HG03439 (cell line): ENCODE results near the gene ME3.

ENCODE experiments used
- ATAC-seq: cut with Tn5 transposase; IDR thresholded peaks from one replicate; pipeline ENCODE4 v1.9.1; 2021; ENCODE audit warnings: mild to moderate bottlenecking, moderate library complexity; ENCODE audit not compliant: unreplicated experiment

Gene ME3

GRCh38 chr11:86672007-86672621, at the start of gene ME3:
Gene ME3 (minus strand): TSS chr11:86672616.
- ATAC-seq, result peak; percentile 55

GRCh38 chr11:86722006-86722405, 49.6 kb upstream of the ME3 start:
- ATAC-seq, result no peak

GRCh38 chr11:86720546-86720945, 48.1 kb upstream of the ME3 start:
- ATAC-seq, result no peak

DNA sequence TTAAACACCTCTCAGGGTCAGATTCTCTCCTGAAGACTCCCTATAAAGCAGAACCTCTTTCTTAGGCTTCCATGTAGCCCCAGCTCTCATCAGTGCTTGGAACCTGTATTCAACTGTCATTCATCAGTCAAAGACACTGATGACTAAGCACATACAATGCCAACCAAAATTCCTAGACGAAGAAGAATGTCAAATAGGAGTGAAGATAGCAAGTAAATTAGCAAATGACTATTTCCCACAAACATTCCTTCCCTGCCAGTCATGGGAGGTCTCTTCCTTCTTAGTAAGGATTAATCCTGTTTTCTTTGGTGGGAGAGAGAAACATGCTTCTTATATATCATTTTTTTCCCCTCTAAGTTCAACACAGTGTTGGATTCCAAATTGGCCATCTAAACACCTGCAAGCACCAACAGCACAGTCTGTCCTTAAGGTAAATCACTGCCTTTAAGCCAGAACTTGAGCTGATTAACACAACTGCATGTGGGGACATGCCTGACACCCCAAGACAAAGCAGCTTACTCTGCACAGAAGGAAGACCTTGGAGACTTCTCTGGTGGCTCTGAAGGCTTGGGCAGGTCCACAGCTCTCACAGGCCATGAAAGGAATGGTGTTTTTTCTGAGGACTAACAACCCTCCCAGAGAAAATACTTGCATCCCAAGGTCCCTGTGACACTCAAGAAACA, 47.5 kb upstream of the ME3 start:
- ATAC-seq, result no peak

DNA sequence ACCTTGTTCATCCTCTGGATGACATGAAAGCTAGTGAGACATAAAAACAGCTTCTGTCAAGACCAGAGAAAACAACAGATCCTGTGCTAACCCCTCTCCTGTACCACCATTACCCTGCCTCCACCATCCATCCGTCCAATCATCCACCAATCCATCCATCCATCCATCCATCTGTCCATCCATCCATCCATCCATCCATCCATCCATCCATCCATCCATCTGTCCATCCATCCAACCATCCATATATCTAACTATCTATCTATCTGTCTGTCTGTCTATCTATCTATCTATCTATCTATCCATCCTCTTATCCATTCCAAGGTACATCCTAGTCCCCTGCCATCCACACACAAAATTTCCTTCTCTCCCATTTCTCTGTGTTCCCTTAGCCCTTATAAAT, 46.6 kb upstream of the ME3 start:
- no peak for ATAC-seq

- ATAC-seq, result no peak
These were observed 46.1 kb upstream of the ME3 start for GRCh38 chr11:86718521-86718920.

- no peak for ATAC-seq
These were observed 45.5 kb upstream of the ME3 start for GRCh38 chr11:86717817-86718501.

GRCh38 chr11:86715611-86716010, 43.2 kb upstream of the ME3 start:
- ATAC-seq, result no peak

DNA sequence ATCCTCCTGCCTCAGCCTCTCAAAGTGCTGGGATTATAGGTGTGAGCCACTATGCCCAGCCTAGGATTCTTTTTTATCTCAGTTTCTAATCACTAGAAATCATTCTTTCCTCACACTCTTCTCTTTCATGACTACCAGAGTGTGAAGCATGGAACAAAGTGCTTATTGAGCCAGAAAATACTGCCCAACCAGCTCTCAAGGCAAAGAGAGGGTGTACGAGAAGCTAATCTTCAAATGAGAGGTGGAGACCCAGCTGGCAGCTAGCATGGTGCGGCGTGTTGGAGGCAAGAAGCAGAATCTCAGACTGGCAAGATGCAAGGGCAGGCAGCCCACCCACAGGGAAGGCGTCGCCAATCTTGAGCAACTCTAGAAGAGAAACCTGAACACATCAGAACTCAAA, 41.1 kb upstream of the ME3 start:
- ATAC-seq, result no peak

DNA sequence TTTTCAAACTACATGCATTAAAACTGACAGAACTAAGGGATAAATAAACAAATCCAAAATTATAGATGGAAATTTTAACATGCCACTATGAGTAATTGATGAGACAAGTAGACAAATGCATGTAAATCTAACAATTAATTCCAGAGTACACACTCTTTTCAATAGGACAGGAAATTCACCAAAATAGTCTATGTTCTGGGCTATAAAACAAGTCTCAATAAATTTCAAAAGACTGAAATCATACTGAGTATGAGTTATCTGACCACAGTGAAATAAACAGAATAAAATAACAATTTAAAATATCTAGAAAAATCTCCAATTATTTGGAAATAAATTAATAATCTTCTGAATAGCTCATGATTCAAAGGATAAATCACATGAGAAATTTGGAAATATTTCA, 38.5 kb upstream of the ME3 start:
- ATAC-seq, result no peak

GRCh38 chr11:86708669-86709068, 36.3 kb upstream of the ME3 start:
- no peak for ATAC-seq

GRCh38 chr11:86706338-86707131, 34.1 kb upstream of the ME3 start:
- ATAC-seq, result no peak

- no peak for ATAC-seq
These were observed 32.3 kb upstream of the ME3 start for GRCh38 chr11:86704710-86705109.

DNA sequence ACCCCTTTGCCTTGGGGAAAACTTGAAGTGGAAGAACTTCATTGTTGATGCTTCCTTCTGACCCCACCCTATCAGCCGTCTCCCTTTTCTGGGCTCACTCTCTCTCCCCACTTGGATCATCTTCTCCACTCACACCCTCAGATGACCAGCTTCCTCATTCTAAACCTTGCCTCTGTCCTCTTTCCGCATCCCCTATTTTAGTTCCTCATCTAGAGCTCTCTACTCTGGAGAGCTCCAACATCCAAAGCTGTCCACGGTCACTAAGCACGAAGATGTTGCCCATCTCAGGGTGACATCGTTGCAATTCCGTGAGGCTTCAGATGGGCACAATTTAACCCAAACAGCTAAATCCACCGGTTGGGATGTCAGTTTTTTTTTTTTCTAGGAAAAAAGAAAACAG, 31.6 kb upstream of the ME3 start:
- no peak for ATAC-seq

DNA sequence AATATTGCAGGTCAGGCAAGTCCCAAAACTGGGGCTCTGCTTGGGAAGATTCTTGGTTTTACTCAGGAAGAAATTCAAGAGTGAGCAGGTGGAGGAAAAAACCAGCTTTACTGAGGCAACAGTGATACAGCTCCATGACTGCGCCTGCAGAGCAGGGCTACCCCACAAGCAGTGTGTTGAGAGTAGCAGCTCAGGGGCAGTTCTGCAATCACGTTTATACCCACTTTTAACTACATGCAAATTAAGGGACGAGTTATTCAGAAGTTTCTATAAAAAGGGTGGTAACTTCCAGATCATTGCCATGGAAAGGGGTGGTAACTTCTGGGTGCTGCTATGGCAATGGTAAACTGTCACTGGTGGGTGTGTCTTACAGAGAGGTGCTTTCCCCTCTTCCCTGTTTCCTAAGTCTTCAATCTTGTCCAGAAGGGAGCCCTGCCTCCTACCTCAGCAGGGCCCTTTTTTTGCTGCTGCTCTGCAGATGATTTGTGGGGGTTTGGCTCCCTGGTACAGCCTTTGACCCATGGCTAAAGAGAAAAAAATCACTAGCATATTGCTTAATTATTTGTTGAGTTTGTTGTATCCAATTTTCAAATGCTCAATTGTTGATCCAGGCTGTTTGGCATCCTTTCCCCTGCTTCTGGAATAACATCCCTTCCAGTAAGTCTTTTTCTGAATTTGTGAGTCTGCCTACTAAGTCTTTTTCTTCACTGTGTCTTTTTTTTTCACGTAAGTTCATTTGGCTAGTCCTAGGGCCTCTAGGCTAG, 30.0 kb upstream of the ME3 start:
- no peak for ATAC-seq

DNA sequence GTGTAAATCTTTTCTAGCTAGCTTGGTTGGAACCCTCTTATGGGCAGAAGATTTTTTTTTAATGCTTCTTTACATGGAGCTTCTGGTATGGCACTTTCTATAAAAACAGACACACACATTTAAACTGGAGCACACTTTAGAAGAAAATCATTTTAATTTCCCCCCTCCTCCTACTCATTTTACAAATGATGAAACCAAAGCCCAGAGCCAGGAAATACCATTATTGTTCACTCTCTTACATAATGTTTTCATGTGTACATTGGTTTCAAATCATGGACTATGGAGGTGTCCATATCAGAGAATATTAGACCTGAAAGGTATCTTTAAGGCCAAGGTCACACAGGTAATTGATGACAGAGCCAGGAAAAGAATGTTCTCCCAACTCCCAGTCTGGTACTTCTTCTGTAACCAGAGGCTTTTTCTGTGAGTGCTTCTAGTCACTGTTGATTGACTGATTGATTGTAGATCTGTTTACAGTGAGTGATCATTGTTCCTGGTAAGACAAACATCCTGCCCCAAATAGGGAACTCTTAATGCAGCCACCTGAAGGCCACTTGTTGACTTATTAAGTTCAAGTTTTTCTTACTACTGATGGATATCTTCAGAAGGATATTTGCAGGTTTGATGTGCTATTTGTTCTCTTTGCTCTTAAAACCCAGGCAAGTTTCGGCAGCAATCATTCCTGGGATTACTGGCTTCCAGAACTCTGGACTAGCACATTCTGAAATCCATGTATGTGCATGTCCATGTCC, 26.8 kb upstream of the ME3 start:
- no peak for ATAC-seq

DNA sequence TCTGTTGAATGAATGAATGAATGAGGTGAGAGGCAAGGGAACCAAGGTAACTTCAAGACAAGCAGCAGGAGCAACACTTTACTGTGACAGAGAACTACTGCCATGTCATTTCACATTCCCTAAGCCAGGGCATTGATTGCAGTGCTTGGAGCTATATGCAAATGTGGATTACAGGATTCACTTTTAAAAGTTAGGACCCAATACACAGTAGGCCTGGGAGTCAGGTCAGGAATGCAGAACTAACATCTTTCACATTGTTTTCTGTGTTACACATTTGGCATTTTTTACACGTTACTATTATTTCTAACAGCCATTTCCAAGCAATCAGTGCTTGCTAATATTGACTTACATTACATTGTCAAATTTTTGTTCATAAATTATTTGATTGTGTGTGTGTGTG, 26.2 kb upstream of the ME3 start:
- no peak for ATAC-seq

GRCh38 chr11:86696451-86696850, 24.0 kb upstream of the ME3 start:
- no peak for ATAC-seq

GRCh38 chr11:86696004-86696403, 23.6 kb upstream of the ME3 start:
- no peak for ATAC-seq

GRCh38 chr11:86695373-86695772, 23.0 kb upstream of the ME3 start:
- no peak for ATAC-seq
